Osteoblast (primary cell): ENCODE measurements around the gene SEMA4B. TPM values are rescaled to one million over a fixed set of nuclear protein-coding genes. Genes with fewer than 3 reads are reported as not detected.

Source experiments
- DNase-seq: peaks from one replicate; pipeline ENCODE4 v3.0.0; 2011; ENCODE audit warnings: low spot score, mixed read lengths; ENCODE audit not compliant: insufficient read length; ENCODE audit errors: missing footprints
- H2AFZ ChIP-seq: 2 replicates; pipeline ENCODE4 v1.6.0; 2011; ENCODE audit warnings: mild to moderate bottlenecking, low read length
- H3K27ac ChIP-seq: 2 replicates; pipeline ENCODE4 v1.5.1; 2011; ENCODE audit warnings: mild to moderate bottlenecking, low read depth, low read length, moderate library complexity
- H3K27me3 ChIP-seq: 2 replicates; pipeline ENCODE4 v1.6.0; 2012; ENCODE audit warnings: mild to moderate bottlenecking, control low read depth, inconsistent platforms, low read length, moderate library complexity; ENCODE audit not compliant: insufficient read depth
- H3K36me3 ChIP-seq: 2 replicates; pipeline ENCODE4 v1.5.1; 2011; ENCODE audit warnings: mild to moderate bottlenecking, low read length, control low read depth, moderate library complexity; ENCODE audit not compliant: insufficient read depth
- H3K4me1 ChIP-seq: 2 replicates; pipeline ENCODE4 v1.5.1; 2011; ENCODE audit warnings: mild to moderate bottlenecking, low read length, control low read depth, moderate library complexity; ENCODE audit not compliant: insufficient read depth
- H3K4me2 ChIP-seq: 2 replicates; pipeline ENCODE4 v1.6.0; 2011; ENCODE audit warnings: mild to moderate bottlenecking, low read length; ENCODE audit not compliant: insufficient read depth
- H3K4me3 ChIP-seq: fragments of 200-600 bp; sonication (generic); 3 replicates; pipeline ENCODE4 v1.5.1; 2012; ENCODE audit warnings: mild to moderate bottlenecking, low read length, inconsistent platforms; ENCODE audit not compliant: insufficient read depth
- H3K79me2 ChIP-seq: 2 replicates; pipeline ENCODE4 v1.6.0; 2012; ENCODE audit warnings: mild to moderate bottlenecking, low read length, control low read depth, inconsistent platforms; ENCODE audit not compliant: insufficient read depth
- H3K9me3 ChIP-seq: 2 replicates; pipeline ENCODE4 v1.5.1; 2011; ENCODE audit warnings: low read depth, low read length, control low read depth
- H4K20me1 ChIP-seq: 2 replicates; pipeline ENCODE4 v1.6.0; 2012; ENCODE audit warnings: mild to moderate bottlenecking, low read length, control low read depth; ENCODE audit not compliant: insufficient read depth
- total RNA-seq: library from RNA; depleted of rRNA; stranded (reverse); fragments of >200 nt; gene quantifications from 2 replicates; pipeline ENCODE4 v1.2.3, GENCODE V29; 2012
- TF ChIP-seq, protein P1 (sequence below): IDR thresholded peaks from 2 replicates; pipeline ENCODE4 v1.5.1; 2011; ENCODE audit warnings: mild to moderate bottlenecking, low read depth, low read length, moderate library complexity; ENCODE audit errors: extremely low read depth

Gene SEMA4B
- total RNA-seq, 1 donor: 8.7 TPM

- Histone ChIP-seq H3K9me3 (no peaks in the 10 kb centered on the region), H3K27ac (peak overlapping the region; percentile 27), H4K20me1 (no peaks in the 10 kb centered on the region), H3K4me3 (no peak overlapping the region), H2AFZ (no peak overlapping the region), H3K27me3 (no peaks in the 10 kb centered on the region), H3K36me3 (no peaks in the 10 kb centered on the region), H3K79me2 (peaks cover 12% of the 10 kb centered on the region), H3K4me1 (peaks cover 26% of the 10 kb centered on the region), H3K4me2 (peak overlapping the region; percentile 16)
- TF ChIP-seq, protein P1, sequence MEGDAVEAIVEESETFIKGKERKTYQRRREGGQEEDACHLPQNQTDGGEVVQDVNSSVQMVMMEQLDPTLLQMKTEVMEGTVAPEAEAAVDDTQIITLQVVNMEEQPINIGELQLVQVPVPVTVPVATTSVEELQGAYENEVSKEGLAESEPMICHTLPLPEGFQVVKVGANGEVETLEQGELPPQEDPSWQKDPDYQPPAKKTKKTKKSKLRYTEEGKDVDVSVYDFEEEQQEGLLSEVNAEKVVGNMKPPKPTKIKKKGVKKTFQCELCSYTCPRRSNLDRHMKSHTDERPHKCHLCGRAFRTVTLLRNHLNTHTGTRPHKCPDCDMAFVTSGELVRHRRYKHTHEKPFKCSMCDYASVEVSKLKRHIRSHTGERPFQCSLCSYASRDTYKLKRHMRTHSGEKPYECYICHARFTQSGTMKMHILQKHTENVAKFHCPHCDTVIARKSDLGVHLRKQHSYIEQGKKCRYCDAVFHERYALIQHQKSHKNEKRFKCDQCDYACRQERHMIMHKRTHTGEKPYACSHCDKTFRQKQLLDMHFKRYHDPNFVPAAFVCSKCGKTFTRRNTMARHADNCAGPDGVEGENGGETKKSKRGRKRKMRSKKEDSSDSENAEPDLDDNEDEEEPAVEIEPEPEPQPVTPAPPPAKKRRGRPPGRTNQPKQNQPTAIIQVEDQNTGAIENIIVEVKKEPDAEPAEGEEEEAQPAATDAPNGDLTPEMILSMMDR: no peak
- peak; percentile 36 for DNase-seq
Observed at GRCh38 chr15:90261811-90262210, 60.7 kb downstream of the SEMA4B start.

- Histone ChIP-seq H3K4me2 (peak overlapping the region; percentile 16), H3K27ac (peak overlapping the region; percentile 27), H3K27me3 (no peaks in the 10 kb centered on the region), H4K20me1 (peaks cover 5% of the 10 kb centered on the region), H3K79me2 (peaks cover 19% of the 10 kb centered on the region), H3K4me3 (no peak overlapping the region), H3K9me3 (no peaks in the 10 kb centered on the region), H3K36me3 (peaks cover 4% of the 10 kb centered on the region), H2AFZ (no peak overlapping the region), H3K4me1 (peaks cover 32% of the 10 kb centered on the region)
- DNase-seq: no peak
- TF ChIP-seq, protein P1: no peak
Observed at GRCh38 chr15:90262426-90262825, 61.3 kb downstream of the SEMA4B start.

DNA sequence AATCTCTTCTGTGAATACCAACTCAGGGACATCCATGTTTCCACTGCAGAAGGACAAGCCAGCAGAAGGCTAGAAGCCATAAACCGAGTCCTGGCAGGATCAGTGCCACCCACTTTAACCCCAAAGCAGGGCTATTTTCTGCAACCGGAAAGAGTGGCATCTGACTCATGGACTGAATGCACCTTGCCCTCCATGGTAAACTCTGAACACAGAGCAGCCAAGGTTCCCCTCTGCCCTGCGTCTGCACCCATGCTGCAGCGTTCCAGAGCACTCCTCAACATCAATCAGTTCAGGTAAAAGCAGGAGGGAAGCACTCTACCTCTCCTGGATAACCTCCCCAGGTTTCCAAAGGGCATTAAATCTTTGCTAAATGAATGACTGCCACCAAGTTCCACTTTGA, 63.5 kb downstream of the SEMA4B start:
- Histone ChIP-seq H3K27ac (peak overlapping the region; percentile 93), H3K4me2 (peak overlapping the region; percentile 96), H3K36me3 (peaks cover 14% of the 10 kb centered on the region), H4K20me1 (peaks cover 14% of the 10 kb centered on the region), H3K27me3 (no peaks in the 10 kb centered on the region), H2AFZ (peak overlapping the region; percentile 98), H3K9me3 (no peaks in the 10 kb centered on the region), H3K4me3 (peak overlapping the region; percentile 95), H3K79me2 (peaks cover 37% of the 10 kb centered on the region), H3K4me1 (peaks cover 36% of the 10 kb centered on the region)
- DNase-seq: peak; percentile 51
- TF ChIP-seq, protein P1: no peak

DNA sequence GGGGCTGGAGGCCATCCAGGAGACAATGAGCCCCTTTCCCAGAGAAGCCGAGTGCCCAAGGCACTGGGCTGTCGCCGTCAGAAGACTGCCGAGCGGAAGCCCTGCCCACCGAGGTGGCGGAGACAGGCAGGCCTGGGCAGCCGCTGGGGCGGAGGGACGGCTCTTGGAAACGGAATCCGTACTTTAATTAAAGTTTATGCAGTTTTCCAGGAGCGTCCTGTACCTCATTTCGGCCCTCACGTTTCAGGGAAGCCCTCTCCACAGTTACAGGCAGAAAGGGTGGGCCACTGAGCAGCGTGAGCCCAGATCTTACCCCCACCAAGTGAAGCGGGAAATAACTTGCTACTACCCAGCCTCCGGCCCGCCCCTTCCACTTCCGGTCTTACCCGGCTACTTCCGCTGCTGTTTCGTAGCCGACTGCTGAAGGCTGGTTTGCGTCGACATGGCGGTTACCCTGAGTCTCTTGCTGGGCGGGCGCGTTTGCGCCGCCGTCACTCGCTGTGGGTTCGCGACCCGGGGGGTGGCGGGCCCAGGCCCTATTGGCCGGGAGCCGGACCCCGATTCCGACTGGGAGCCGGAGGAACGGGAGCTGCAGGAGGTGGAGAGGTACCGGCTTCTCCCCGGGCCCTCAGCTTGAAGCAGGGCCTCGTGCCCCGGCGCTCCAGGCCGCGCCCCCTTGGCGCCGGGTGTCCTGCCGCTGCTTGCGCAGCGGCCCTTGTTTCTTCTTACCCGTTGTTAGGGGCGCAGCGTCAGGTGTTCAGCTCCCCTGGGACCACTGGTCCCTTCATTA, 64.3 kb downstream of the SEMA4B start, which contains the start of gene NGRN:
Gene NGRN (plus strand): TSS at position 402 of the 790 bp plus-strand sequence. CDS start 41 bp downstream, at position 443.
- Histone ChIP-seq H3K4me1 (peaks cover 33% of the 10 kb centered on the region), H3K27me3 (no peaks in the 10 kb centered on the region), H3K4me3 (peak within 1 kb of the TSS; percentile 95), H3K9me3 (no peaks in the 10 kb centered on the region), H3K4me2 (peak within 1 kb of the TSS; percentile 96), H3K36me3 (peaks cover 21% of the 10 kb centered on the region), H3K79me2 (peaks cover 45% of the 10 kb centered on the region), H4K20me1 (peaks cover 21% of the 10 kb centered on the region), H2AFZ (peak within 1 kb of the TSS; percentile 98), H3K27ac (peak within 1 kb of the TSS; percentile 93)
- DNase-seq: peak; percentile 96
- TF ChIP-seq, protein P1: no peak
